Measurements from ENCODE around the gene CMC4.

DNA sequence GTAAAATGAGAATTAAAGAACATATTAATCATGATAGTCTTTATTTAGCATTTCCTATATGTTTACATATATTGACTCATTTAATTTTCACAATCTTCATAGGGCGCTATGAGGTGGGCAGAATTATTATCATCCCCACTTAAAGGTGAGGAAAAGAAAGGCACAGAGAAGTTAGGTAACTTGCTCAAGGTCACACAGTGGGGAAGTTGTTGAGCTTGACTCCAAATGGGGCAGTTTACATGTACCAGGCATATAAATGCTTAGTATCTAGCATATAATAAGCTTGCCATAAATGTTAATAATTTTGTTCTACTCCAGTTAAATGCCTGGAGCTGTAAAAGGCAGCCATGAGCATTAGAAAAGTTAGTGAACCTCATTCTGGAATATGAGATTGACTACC, 1.5 kb downstream of the CMC4 start:
- TF ChIP-seq, protein P1, sequence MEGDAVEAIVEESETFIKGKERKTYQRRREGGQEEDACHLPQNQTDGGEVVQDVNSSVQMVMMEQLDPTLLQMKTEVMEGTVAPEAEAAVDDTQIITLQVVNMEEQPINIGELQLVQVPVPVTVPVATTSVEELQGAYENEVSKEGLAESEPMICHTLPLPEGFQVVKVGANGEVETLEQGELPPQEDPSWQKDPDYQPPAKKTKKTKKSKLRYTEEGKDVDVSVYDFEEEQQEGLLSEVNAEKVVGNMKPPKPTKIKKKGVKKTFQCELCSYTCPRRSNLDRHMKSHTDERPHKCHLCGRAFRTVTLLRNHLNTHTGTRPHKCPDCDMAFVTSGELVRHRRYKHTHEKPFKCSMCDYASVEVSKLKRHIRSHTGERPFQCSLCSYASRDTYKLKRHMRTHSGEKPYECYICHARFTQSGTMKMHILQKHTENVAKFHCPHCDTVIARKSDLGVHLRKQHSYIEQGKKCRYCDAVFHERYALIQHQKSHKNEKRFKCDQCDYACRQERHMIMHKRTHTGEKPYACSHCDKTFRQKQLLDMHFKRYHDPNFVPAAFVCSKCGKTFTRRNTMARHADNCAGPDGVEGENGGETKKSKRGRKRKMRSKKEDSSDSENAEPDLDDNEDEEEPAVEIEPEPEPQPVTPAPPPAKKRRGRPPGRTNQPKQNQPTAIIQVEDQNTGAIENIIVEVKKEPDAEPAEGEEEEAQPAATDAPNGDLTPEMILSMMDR (IDR thresholded peaks at IDR 0.05), result no peak
- TF ChIP-seq POLR2A (IDR thresholded peaks at IDR 0.05), result no peak
- TF ChIP-seq EP300 (IDR thresholded peaks at IDR 0.05), result no peak
- no peak for TF ChIP-seq POLR2AphosphoS5 (IDR thresholded peaks at IDR 0.05)
